ENCODE data around the gene STPG2.

Gene STPG2

DNA sequence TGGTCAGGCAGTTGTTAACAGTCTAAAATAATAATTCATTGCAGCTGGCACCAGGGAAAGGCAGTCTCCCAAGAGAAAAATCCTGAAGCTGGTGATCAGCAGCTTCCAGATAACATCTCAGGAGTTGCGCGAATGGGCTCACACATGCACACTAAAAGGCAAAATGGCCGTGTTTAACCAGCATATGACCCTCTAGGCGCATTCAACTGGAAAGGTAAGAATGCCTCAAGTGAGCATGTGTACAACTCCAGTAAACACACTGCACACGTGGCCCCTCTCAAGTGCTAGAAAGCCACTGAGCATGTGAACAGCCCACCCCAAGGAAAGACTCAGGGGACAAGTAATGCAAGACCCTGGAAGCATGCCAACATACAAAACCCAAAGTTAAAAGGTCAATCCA is 33.1 kb downstream of the STPG2 start:
- no peaks in the 10 kb centered on the region for H3K4me1 Mint-ChIP-seq
- H3K4me3 Mint-ChIP-seq = no peak overlapping the region
- H3K36me3 Mint-ChIP-seq (ENCODE audit: low read depth) = no peaks in the 10 kb centered on the region
- no peaks in the 10 kb centered on the region for H3K9me3 Mint-ChIP-seq
- no peak overlapping the region for H3K27ac Mint-ChIP-seq
- H3K27me3 Mint-ChIP-seq (ENCODE audit: low read depth, poor library complexity) = peaks cover 4% of the 10 kb centered on the region
- no peak for DNase-seq
- TF ChIP-seq, protein P1, sequence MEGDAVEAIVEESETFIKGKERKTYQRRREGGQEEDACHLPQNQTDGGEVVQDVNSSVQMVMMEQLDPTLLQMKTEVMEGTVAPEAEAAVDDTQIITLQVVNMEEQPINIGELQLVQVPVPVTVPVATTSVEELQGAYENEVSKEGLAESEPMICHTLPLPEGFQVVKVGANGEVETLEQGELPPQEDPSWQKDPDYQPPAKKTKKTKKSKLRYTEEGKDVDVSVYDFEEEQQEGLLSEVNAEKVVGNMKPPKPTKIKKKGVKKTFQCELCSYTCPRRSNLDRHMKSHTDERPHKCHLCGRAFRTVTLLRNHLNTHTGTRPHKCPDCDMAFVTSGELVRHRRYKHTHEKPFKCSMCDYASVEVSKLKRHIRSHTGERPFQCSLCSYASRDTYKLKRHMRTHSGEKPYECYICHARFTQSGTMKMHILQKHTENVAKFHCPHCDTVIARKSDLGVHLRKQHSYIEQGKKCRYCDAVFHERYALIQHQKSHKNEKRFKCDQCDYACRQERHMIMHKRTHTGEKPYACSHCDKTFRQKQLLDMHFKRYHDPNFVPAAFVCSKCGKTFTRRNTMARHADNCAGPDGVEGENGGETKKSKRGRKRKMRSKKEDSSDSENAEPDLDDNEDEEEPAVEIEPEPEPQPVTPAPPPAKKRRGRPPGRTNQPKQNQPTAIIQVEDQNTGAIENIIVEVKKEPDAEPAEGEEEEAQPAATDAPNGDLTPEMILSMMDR (IDR thresholded peaks at IDR 0.05) = no peak

DNA sequence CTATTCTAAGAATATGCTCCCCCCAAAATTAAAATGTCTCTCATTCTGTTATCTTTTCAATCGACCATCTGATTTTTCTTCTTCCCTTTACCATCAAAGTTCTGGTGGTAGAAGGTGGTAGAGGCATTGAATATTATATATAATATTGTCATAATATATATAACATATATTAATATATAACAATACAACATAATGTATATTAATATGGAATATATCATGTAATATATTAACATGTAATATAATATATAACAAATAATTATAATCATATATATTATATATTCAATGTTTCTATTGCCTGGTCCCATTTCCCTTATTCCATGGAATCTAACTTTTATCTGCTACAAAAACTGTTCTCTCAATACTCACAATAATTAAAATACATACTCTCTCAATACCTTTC is 40.6 kb downstream of the STPG2 start:
- Mint-ChIP-seq H3K4me1 (no peaks in the 10 kb centered on the region), H3K36me3 (ENCODE audit: low read depth) (no peaks in the 10 kb centered on the region)
- TF ChIP-seq, protein P1 (IDR thresholded peaks at IDR 0.05) = no peak

DNA sequence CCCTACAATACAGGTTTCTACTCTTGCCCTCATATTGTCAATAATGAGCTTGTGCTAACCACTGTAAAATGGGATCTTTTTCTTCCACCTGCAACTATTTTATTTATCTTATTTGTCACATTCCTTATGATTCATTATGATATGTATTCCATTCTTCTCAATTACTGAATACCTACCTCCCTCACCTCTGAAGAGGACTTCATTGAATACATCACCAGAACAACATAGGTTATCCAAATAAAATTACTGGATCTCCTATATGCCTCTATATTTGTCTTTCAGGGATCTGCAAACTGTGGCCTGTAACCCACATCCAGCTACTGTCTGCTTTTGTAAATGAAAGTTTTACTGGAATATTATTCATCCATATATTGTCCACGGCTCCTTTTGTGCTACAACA is 41.3 kb downstream of the STPG2 start:
- no peaks in the 10 kb centered on the region for H3K27me3 Mint-ChIP-seq (ENCODE audit: low read depth, poor library complexity)
- no peaks in the 10 kb centered on the region for H3K4me1 Mint-ChIP-seq
- H3K4me3 Mint-ChIP-seq = no peak overlapping the region
- DNase-seq = no peak
- no peak overlapping the region for H3K27ac Mint-ChIP-seq
- no peaks in the 10 kb centered on the region for H3K9me3 Mint-ChIP-seq
- TF ChIP-seq, protein P1 (IDR thresholded peaks at IDR 0.05) = no peak
- H3K36me3 Mint-ChIP-seq (ENCODE audit: low read depth) = no peaks in the 10 kb centered on the region

More for the DNA sequence above, 40.6 kb downstream of the STPG2 start:
- Mint-ChIP-seq H3K9me3 (no peaks in the 10 kb centered on the region), H3K27ac (no peak overlapping the region), H3K27me3 (ENCODE audit: low read depth, poor library complexity) (no peaks in the 10 kb centered on the region), H3K4me3 (no peak overlapping the region)
- DNase-seq = no peak

DNA sequence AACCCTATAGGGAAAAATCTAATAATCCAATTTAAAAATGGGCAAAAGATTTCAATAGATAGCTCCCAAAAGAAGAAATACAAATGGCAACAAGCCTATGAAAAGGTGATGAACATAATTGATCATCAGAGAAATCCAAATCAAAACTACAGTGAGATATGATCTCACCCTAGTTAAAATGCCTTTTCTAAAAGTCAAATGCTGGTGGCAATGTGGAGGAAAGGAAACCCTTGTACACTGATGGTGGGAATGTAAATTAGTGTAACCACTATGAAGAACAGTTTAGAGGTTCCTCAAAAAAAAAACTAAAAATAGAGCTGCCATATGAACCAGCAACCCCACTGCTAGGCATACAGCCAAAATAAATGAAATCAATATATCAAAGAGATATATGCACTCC is 44.5 kb downstream of the STPG2 start:
- H3K27me3 Mint-ChIP-seq (ENCODE audit: low read depth, poor library complexity) = no peaks in the 10 kb centered on the region
- no peak overlapping the region for H3K4me3 Mint-ChIP-seq
- H3K9me3 Mint-ChIP-seq = no peaks in the 10 kb centered on the region
- TF ChIP-seq, protein P1 (IDR thresholded peaks at IDR 0.05) = no peak
- H3K36me3 Mint-ChIP-seq (ENCODE audit: low read depth) = no peaks in the 10 kb centered on the region
- no peaks in the 10 kb centered on the region for H3K4me1 Mint-ChIP-seq
- no peak for DNase-seq
- no peak overlapping the region for H3K27ac Mint-ChIP-seq

DNA sequence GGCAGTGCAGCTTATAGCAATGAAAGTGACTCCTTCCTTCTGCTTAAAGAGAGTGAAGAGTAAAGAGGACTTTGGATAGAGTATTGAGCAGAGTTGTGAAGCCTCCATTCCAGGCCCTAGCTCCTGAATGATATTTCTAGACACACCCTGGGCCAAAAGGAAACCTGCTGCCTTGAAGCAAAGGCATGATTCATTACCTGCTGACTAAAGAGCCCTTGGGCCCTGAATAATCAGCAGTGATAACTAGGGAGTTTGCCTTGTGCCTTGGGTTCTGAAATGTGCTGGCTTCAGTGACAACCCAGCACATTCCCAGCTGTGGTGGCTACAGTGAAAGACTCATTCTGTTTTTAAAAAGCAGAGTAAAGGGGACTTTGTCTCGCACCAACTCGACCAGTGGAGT is 49.2 kb downstream of the STPG2 start:
- Mint-ChIP-seq H3K9me3 (no peaks in the 10 kb centered on the region), H3K27ac (no peak overlapping the region)

DNA sequence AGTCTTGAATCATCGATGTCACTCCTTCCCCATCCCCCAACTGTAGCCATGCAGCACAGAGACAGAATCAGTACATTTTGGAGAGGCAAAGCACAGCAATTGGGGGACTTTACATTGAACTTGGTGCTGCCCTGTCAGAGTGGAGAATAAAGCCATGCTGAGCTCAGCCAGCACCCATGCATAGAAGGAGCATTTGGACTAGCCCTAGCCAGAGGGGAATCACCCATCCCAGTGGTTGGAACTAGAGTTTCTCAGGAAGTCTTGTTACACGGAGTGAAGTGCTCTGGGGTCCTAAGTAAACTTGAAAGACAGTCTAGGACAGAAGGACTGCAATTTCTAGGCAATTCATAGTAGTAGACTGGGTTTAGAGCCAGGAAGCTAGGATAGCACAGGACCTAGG is 49.6 kb downstream of the STPG2 start:
- TF ChIP-seq, protein P1 (IDR thresholded peaks at IDR 0.05) = no peak
- Mint-ChIP-seq H3K9me3 (no peaks in the 10 kb centered on the region), H3K27me3 (ENCODE audit: low read depth, poor library complexity) (no peaks in the 10 kb centered on the region), H3K27ac (no peak overlapping the region), H3K4me3 (no peak overlapping the region), H3K4me1 (no peaks in the 10 kb centered on the region), H3K36me3 (ENCODE audit: low read depth) (no peaks in the 10 kb centered on the region)
- no peak for DNase-seq

More for the DNA sequence above, 49.2 kb downstream of the STPG2 start:
- TF ChIP-seq, protein P1 (IDR thresholded peaks at IDR 0.05) = no peak
- H3K27me3 Mint-ChIP-seq (ENCODE audit: low read depth, poor library complexity) = no peaks in the 10 kb centered on the region
- H3K4me1 Mint-ChIP-seq = no peaks in the 10 kb centered on the region
- no peak overlapping the region for H3K4me3 Mint-ChIP-seq
- DNase-seq = no peak
- no peaks in the 10 kb centered on the region for H3K36me3 Mint-ChIP-seq (ENCODE audit: low read depth)
